Neural progenitor cell (in vitro differentiated cells): ENCODE data around the gene SPINDOC.

Source experiments
- CTCF ChIP-seq: fragments of 200-600 bp; sonication (generic); IDR thresholded peaks from 2 replicates; pipeline ENCODE4 v1.5.1; 2017; ENCODE audit warnings: antibody characterized with exemption, mild to moderate bottlenecking
- EZH2 ChIP-seq: fragments of 200-600 bp; sonication (generic); IDR thresholded peaks from 2 replicates; pipeline ENCODE4 v1.6.1; 2017; ENCODE audit warnings: antibody characterized with exemption, mild to moderate bottlenecking, moderate library complexity

GRCh38 chr11:63767267-63767564, 46.0 kb upstream of the SPINDOC start:
- TF ChIP-seq CTCF, result no peak
- TF ChIP-seq EZH2, result no peak
